Stimulated activated CD4-positive, alpha-beta T cell treated with anti-CD3 and anti-CD28 coated beads, Interleukin-2, amount 100 ng/mL, for 48 hours (primary cell): ENCODE data around the gene PSTPIP2.
A peak's percentile ranks its signal among the peaks of the same experiment; 100 is the strongest.
"Not testable (repeated sequence)": the region's sequence is repeated elsewhere in the genome, so short reads cannot be mapped to it uniquely, and the experiment has no call there.

ENCODE experiments used
- DNase-seq, 2 donors: peaks; one replicate each; pipeline ENCODE4 v3.0.0-alpha.2; 2020

Gene PSTPIP2

GRCh38 chr18:46035696-46036680, 36.1 kb downstream of the PSTPIP2 start:
- no peak for DNase-seq

- DNase-seq, result no peak
Observed at GRCh38 chr18:46034230-46034629, 37.8 kb downstream of the PSTPIP2 start.

- no peak for DNase-seq
Observed at GRCh38 chr18:46031741-46032140, 40.3 kb downstream of the PSTPIP2 start.

GRCh38 chr18:46028536-46028891, 43.5 kb downstream of the PSTPIP2 start:
- DNase-seq, result no peak

GRCh38 chr18:46019936-46020335, 52.1 kb downstream of the PSTPIP2 start:
- DNase-seq, result no peak

GRCh38 chr18:46013484-46014189, 58.4 kb downstream of the PSTPIP2 start:
- no peak for DNase-seq

GRCh38 chr18:46010676-46011075, 61.4 kb downstream of the PSTPIP2 start:
- DNase-seq, result no peak

- no peak for DNase-seq
Observed at GRCh38 chr18:46010050-46010449, 62.0 kb downstream of the PSTPIP2 start.

GRCh38 chr18:46009125-46009840, 62.8 kb downstream of the PSTPIP2 start:
- no peak for DNase-seq

- DNase-seq, result no peak
Observed at GRCh38 chr18:46008531-46008930, 63.5 kb downstream of the PSTPIP2 start.

GRCh38 chr18:46007165-46007564, 64.9 kb downstream of the PSTPIP2 start:
- DNase-seq, result no peak

- no peak for DNase-seq
Observed at GRCh38 chr18:46002934-46003333, 69.1 kb downstream of the PSTPIP2 start.

GRCh38 chr18:46001892-46002291, 70.2 kb downstream of the PSTPIP2 start:
- no peak for DNase-seq

GRCh38 chr18:46001074-46001473, 71.0 kb downstream of the PSTPIP2 start:
- DNase-seq, result no peak

- no peak for DNase-seq
Observed at GRCh38 chr18:45999536-45999935, 72.5 kb downstream of the PSTPIP2 start.

GRCh38 chr18:45998244-45998643, 73.8 kb downstream of the PSTPIP2 start:
- no peak for DNase-seq

GRCh38 chr18:45997700-45998151, 74.3 kb downstream of the PSTPIP2 start:
- DNase-seq, result peak; percentile 16 to 25

- no peak for DNase-seq
Observed at GRCh38 chr18:45995461-45995860, 76.6 kb downstream of the PSTPIP2 start.

- no peak for DNase-seq
Observed at GRCh38 chr18:45993438-45993837, 78.6 kb downstream of the PSTPIP2 start.

- not testable (repeated sequence) for DNase-seq
Observed at GRCh38 chr18:45992527-45992926, 79.5 kb downstream of the PSTPIP2 start.

- DNase-seq, result no peak
Observed at GRCh38 chr18:45991788-45992187, 80.3 kb downstream of the PSTPIP2 start.

- no peak for DNase-seq
Observed at GRCh38 chr18:45984546-45985235, 87.4 kb downstream of the PSTPIP2 start.

- DNase-seq, result no peak
Observed at GRCh38 chr18:45981821-45982220, 90.2 kb downstream of the PSTPIP2 start.
